HEK293T (cell line): ENCODE results near the gene TMEM98.

Experiments
- PKNOX1 ChIP-seq: fragments of 450-650 bp; IDR thresholded peaks from 2 replicates; pipeline ENCODE4 v1.6.1; 2016
- TARDBP ChIP-seq: fragments of 450-650 bp; IDR thresholded peaks from 2 replicates; pipeline ENCODE4 v1.6.1; 2016
- ZNF384 ChIP-seq: fragments of 450-650 bp; IDR thresholded peaks from 2 replicates; pipeline ENCODE4 v1.6.1; 2016

- TF ChIP-seq PKNOX1 (no peak), ZNF384 (no peak), TARDBP (no peak)
Observed at GRCh38 chr17:32882029-32882428, 45.9 kb upstream of the TMEM98 start.
